Measurements from ENCODE around the gene GAS2.

- no peak for TF ChIP-seq CTCF (conservative IDR thresholded peaks at IDR 0.05 in 1 of 2, IDR thresholded peaks at IDR 0.05 in 1 of 2; ENCODE audit: extremely low read depth in 1 of 2, insufficient read depth in 1 of 2, low read depth in 1 of 2, low read length in 2 of 2)
- TF ChIP-seq EZH2 (IDR thresholded peaks at IDR 0.05; ENCODE audit: borderline replicate concordance, low read length), result no peak
These were observed 31.3 kb upstream of the GAS2 start for GRCh38 chr11:22634897-22635629.

Data from mammary epithelial cell (primary cell).